Spinal cord (tissue), 10 donors: ENCODE results near the gene C1orf94. TPM values are rescaled to one million over a fixed set of nuclear protein-coding genes. Genes with fewer than 3 reads are reported as not detected.

Source experiments
- DNase-seq, 6 donors: peaks; one replicate each; pipeline versions ENCODE4 v3.0.0 to v3.0.0-alpha.2; 2013 to 2015; ENCODE audit warnings: low spot score in 6 of 6, low read depth in 4 of 6
- H3K27ac ChIP-seq: one replicate; pipeline ENCODE4 v1.5.1; 2013; ENCODE audit warnings: low read depth, low read length, control low read depth
- H3K27me3 ChIP-seq: one replicate; pipeline ENCODE4 v1.6.1; 2013; ENCODE audit warnings: low read length; ENCODE audit not compliant: control insufficient read depth, insufficient read depth
- H3K36me3 ChIP-seq: one replicate; pipeline ENCODE4 v1.6.1; 2013; ENCODE audit warnings: low read length; ENCODE audit not compliant: control insufficient read depth, insufficient read depth
- H3K4me1 ChIP-seq: one replicate; pipeline ENCODE4 v1.6.1; 2013; ENCODE audit warnings: low read length; ENCODE audit not compliant: control insufficient read depth, insufficient read depth
- H3K4me3 ChIP-seq: one replicate; pipeline ENCODE4 v1.5.1; 2013; ENCODE audit warnings: low read depth, low read length, control low read depth
- H3K9me3 ChIP-seq: one replicate; pipeline ENCODE4 v1.6.1; 2013; ENCODE audit warnings: low read length; ENCODE audit not compliant: control insufficient read depth, insufficient read depth
- WGBS: methylation state at CpG from one replicate; pipeline ENCODE4 v1.1.5; 2013; ENCODE audit warnings: missing lambda C conversion rate; ENCODE audit not compliant: insufficient coverage; 5-methylcytosine and 5-hydroxymethylcytosine counted together
- polyA plus RNA-seq, 2 donors: library from polyadenylated mRNA; unstranded; fragments of 120-200 nt; gene quantifications; one replicate each; pipeline ENCODE4 v1.2.1, GENCODE V29; 2013; ENCODE audit not compliant: insufficient read length in 2 of 2
- total RNA-seq, 2 donors: library from RNA; depleted of rRNA in 1 of 2; stranded (reverse); fragments of 120-200 nt in 1 of 2; fragments of >200 nt in 1 of 2; gene quantifications; one replicate each; pipeline versions ENCODE4 v1.2.3 to v1.2.4, GENCODE V29; 2013 to 2014
- donor health status: healthy.

C1orf94 gene
- total and polyA plus RNA-seq, 4 donors, result 0.40 to 1.7 (median 0.82) TPM

- 73% methylated on average over 6 of the region's 12 CpGs for WGBS
- no peak for DNase-seq
- Histone ChIP-seq H3K27ac (no peak overlapping the region), H3K4me1 (peaks cover 4% of the 10 kb centered on the region), H3K27me3 (no peaks in the 10 kb centered on the region), H3K36me3 (no peaks in the 10 kb centered on the region), H3K9me3 (no peaks in the 10 kb centered on the region), H3K4me3 (no peak overlapping the region)
Measured at GRCh38 chr1:34186741-34187494, 10.2 kb downstream of the C1orf94 start.

- Histone ChIP-seq H3K27me3 (no peaks in the 10 kb centered on the region), H3K4me1 (peaks cover 4% of the 10 kb centered on the region), H3K36me3 (no peaks in the 10 kb centered on the region), H3K27ac (no peak overlapping the region), H3K9me3 (no peaks in the 10 kb centered on the region), H3K4me3 (no peak overlapping the region)
- WGBS, result 43% methylated on average over 3 of the region's 8 CpGs
- DNase-seq, result peak in 1 of 6 donors; percentile 47
Measured at GRCh38 chr1:34188418-34188817, 11.7 kb downstream of the C1orf94 start.

GRCh38 chr1:34188985-34189384 is 12.3 kb downstream of the C1orf94 start:
- no peak for DNase-seq
- 77% methylated on average over 4 of the region's 4 CpGs for WGBS
- Histone ChIP-seq H3K27ac (no peak overlapping the region), H3K4me3 (no peak overlapping the region), H3K4me1 (peaks cover 4% of the 10 kb centered on the region), H3K27me3 (no peaks in the 10 kb centered on the region), H3K9me3 (no peaks in the 10 kb centered on the region), H3K36me3 (no peaks in the 10 kb centered on the region)

GRCh38 chr1:34190692-34191091 is 14.0 kb downstream of the C1orf94 start:
- Histone ChIP-seq H3K27ac (no peak overlapping the region), H3K4me1 (peaks cover 4% of the 10 kb centered on the region), H3K4me3 (no peak overlapping the region), H3K27me3 (no peaks in the 10 kb centered on the region), H3K9me3 (no peaks in the 10 kb centered on the region), H3K36me3 (no peaks in the 10 kb centered on the region)
- WGBS, result 100% methylated on average over 1 of the region's 2 CpGs
- no peak for DNase-seq

GRCh38 chr1:34192621-34193020 is 15.9 kb downstream of the C1orf94 start:
- no peaks in the 10 kb centered on the region for H3K9me3 ChIP-seq
- 64% methylated on average over 3 of the region's 3 CpGs for WGBS
- no peaks in the 10 kb centered on the region for H3K36me3 ChIP-seq
- H3K27me3 ChIP-seq, result no peaks in the 10 kb centered on the region
- no peak overlapping the region for H3K4me3 ChIP-seq
- no peak for DNase-seq
- peaks cover 4% of the 10 kb centered on the region for H3K4me1 ChIP-seq
- no peak overlapping the region for H3K27ac ChIP-seq

- WGBS, result no CpG with 5 or more reads among the region's 1 CpG
- H3K4me1 ChIP-seq, result no peaks in the 10 kb centered on the region
Measured at GRCh38 chr1:34199927-34200326, 23.2 kb downstream of the C1orf94 start.

GRCh38 chr1:34212673-34213072 is 36.0 kb downstream of the C1orf94 start:
- Histone ChIP-seq H3K27ac (no peak overlapping the region), H3K4me3 (no peak overlapping the region), H3K36me3 (no peaks in the 10 kb centered on the region), H3K9me3 (no peaks in the 10 kb centered on the region), H3K27me3 (no peaks in the 10 kb centered on the region), H3K4me1 (no peaks in the 10 kb centered on the region)
- WGBS, result 99% methylated on average over 4 of the region's 4 CpGs
- DNase-seq, result no peak

More at GRCh38 chr1:34199927-34200326, 23.2 kb downstream of the C1orf94 start:
- DNase-seq, result no peak
- H3K9me3 ChIP-seq, result no peaks in the 10 kb centered on the region
- H3K27me3 ChIP-seq, result no peaks in the 10 kb centered on the region
- H3K36me3 ChIP-seq, result no peaks in the 10 kb centered on the region
- no peak overlapping the region for H3K27ac ChIP-seq
- no peak overlapping the region for H3K4me3 ChIP-seq

GRCh38 chr1:34213956-34214355 is 37.2 kb downstream of the C1orf94 start:
- no peaks in the 10 kb centered on the region for H3K4me1 ChIP-seq
- H3K27me3 ChIP-seq, result no peaks in the 10 kb centered on the region
- no peak overlapping the region for H3K4me3 ChIP-seq
- H3K36me3 ChIP-seq, result no peaks in the 10 kb centered on the region
- no peaks in the 10 kb centered on the region for H3K9me3 ChIP-seq
- WGBS, result 36% methylated on average over 3 of the region's 3 CpGs
- no peak overlapping the region for H3K27ac ChIP-seq
- no peak for DNase-seq

GRCh38 chr1:34231441-34231840 is 54.7 kb downstream of the C1orf94 start:
- no peaks in the 10 kb centered on the region for H3K27me3 ChIP-seq
- H3K9me3 ChIP-seq, result no peaks in the 10 kb centered on the region
- no peak for DNase-seq
- 60% methylated on average over 1 of the region's 1 CpG for WGBS
- no peaks in the 10 kb centered on the region for H3K36me3 ChIP-seq
- no peak overlapping the region for H3K27ac ChIP-seq
- H3K4me1 ChIP-seq, result no peaks in the 10 kb centered on the region
- no peak overlapping the region for H3K4me3 ChIP-seq

- DNase-seq, result no peak
- WGBS, result 100% methylated on average over 1 of the region's 2 CpGs
- H3K9me3 ChIP-seq, result no peaks in the 10 kb centered on the region
- no peaks in the 10 kb centered on the region for H3K27me3 ChIP-seq
- H3K4me3 ChIP-seq, result no peak overlapping the region
- no peaks in the 10 kb centered on the region for H3K36me3 ChIP-seq
- H3K27ac ChIP-seq, result no peak overlapping the region
- H3K4me1 ChIP-seq, result no peaks in the 10 kb centered on the region
Measured at GRCh38 chr1:34235594-34235993, 58.9 kb downstream of the C1orf94 start.
